ENCODE measurements around the gene CLN6. TPM values are rescaled to one million over a fixed set of nuclear protein-coding genes. Genes with fewer than 3 reads are reported as not detected.

CLN6 gene
- total and polyA plus RNA-seq, 9 of the 15 experiments (the other 6 are each of a cell fraction or from before 2014, with no cell fraction given): 0.71 to 53.3 (median 39.3) TPM

DNA sequence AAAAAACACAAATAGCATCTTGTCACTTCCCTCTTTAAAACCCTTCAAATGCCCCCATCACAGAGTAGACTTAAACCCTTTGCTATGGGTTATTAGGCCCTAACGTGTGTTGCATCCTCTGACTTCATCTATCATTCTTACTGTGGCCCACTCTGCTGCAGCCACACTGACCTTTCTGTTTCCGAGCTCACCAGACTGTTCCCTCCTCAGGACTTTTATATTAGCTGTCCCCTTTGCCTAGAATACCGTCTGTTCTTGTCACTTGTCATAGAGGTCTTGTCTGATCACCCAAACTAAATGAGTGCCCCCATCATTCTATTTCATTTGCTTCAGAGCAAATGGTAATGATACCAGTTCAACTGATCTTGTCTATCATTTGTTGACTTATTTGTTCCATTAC lies 47.1 kb upstream of the CLN6 start:
- in situ Hi-C loops (cut with MboI): no loop called here
- FAIRE-seq (no peak), DNase-seq (ENCODE audit: extremely low read depth in 1 of 4, low spot score in 3 of 4) (no peak), ATAC-seq (no peak)
- intact Hi-C loops (cut with micrococcal nuclease): no loop called here
- H3K9me3 ChIP-seq (replicated peaks; ENCODE audit: control insufficient read depth, insufficient read depth, low read depth, low read length): no peaks in the 10 kb centered on the region
- peaks cover 0 to 12% of the 10 kb centered on the region in 2 experiments; a peak in 2 of 5 replicates for H3K27me3 ChIP-seq (ENCODE audit: control insufficient read depth in 2 of 2, insufficient read depth in 2 of 2, low read length in 2 of 2)
- H3K9ac ChIP-seq (ENCODE audit: insufficient read depth in 1 of 2, low read depth in 2 of 2, low read length in 2 of 2): no peak overlapping the region
- ChIA-PET CTCF (ENCODE audit: low intra/inter-chr PET ratio) (no interaction called here), POLR2A (interaction anchor here (0.8 to 2.5 kb wide), 3 partner anchors 13 to 49 kb away, joined by 3 to 10 read pairs (median 3); no protein-coding TSS in a partner anchor)
- H4K20me1 ChIP-seq (replicated peaks; ENCODE audit: control insufficient read depth, insufficient read depth, low read length): peaks cover 11% of the 10 kb centered on the region; the same call in 1 of the 2 replicates
- H3K4me1 ChIP-seq (replicated peaks in 1 of 2; ENCODE audit: control insufficient read depth in 2 of 2, insufficient read depth in 2 of 2, low read length in 2 of 2): peaks cover 9 to 13% of the 10 kb centered on the region in 2 experiments; a peak in 4 of 5 replicates
- H3K9me1 ChIP-seq (ENCODE audit: control insufficient read depth, insufficient read depth, low read length): no peaks in the 10 kb centered on the region
- no peak overlapping the region for H3K27ac ChIP-seq (ENCODE audit: extremely low read depth, low read depth, low read length)
- peaks cover 40% of the 10 kb centered on the region for H3K79me2 ChIP-seq (ENCODE audit: control insufficient read depth, insufficient read depth, low read length)
- H3K4me2 ChIP-seq (ENCODE audit: insufficient read depth, low read length): peak overlapping the region; percentile 95
- peak overlapping the region; percentile 100 for H2AFZ ChIP-seq (ENCODE audit: low read depth, low read length)
- WGBS (ENCODE audit: insufficient coverage, low coverage, missing lambda C conversion rate): 55% methylated on average over 3 of the region's 3 CpGs
- H3K36me3 ChIP-seq (ENCODE audit: control insufficient read depth, insufficient read depth, low read length): peaks cover 12% of the 10 kb centered on the region; the same call in 2 of the 3 replicates
- TF ChIP-seq, protein P1, sequence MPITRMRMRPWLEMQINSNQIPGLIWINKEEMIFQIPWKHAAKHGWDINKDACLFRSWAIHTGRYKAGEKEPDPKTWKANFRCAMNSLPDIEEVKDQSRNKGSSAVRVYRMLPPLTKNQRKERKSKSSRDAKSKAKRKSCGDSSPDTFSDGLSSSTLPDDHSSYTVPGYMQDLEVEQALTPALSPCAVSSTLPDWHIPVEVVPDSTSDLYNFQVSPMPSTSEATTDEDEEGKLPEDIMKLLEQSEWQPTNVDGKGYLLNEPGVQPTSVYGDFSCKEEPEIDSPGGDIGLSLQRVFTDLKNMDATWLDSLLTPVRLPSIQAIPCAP (CRISPR knock-in tag; IDR thresholded peaks at IDR 0.05; ENCODE audit: borderline replicate concordance): no peak
- H3K4me3 ChIP-seq: no peak overlapping the region
- no TSS peak for BruUV-seq (replicated peaks)

GRCh38 chr15:68275165-68275746 lies 45.7 kb upstream of the CLN6 start:
- Histone ChIP-seq H3K9me1 (ENCODE audit: control insufficient read depth, insufficient read depth, low read length) (no peaks in the 10 kb centered on the region), H4K20me1 (replicated peaks; ENCODE audit: control insufficient read depth, insufficient read depth, low read length) (peaks cover 7% of the 10 kb centered on the region; the same call in 1 of the 2 replicates), H3K9ac (ENCODE audit: insufficient read depth in 1 of 2, low read depth in 2 of 2, low read length in 2 of 2) (no peak overlapping the region), H3K9me3 (replicated peaks; ENCODE audit: control insufficient read depth, insufficient read depth, low read depth, low read length) (no peaks in the 10 kb centered on the region), H3K27me3 (ENCODE audit: control insufficient read depth in 2 of 2, insufficient read depth in 2 of 2, low read length in 2 of 2) (peaks cover 0 to 12% of the 10 kb centered on the region in 2 experiments; a peak in 2 of 5 replicates), H3K4me3 (no peak overlapping the region), H3K4me1 (replicated peaks in 1 of 2; ENCODE audit: control insufficient read depth in 2 of 2, insufficient read depth in 2 of 2, low read length in 2 of 2) (peaks cover 6 to 13% of the 10 kb centered on the region in 2 experiments; a peak in 4 of 5 replicates), H3K27ac (ENCODE audit: extremely low read depth, low read depth, low read length) (no peak overlapping the region), H3K79me2 (ENCODE audit: control insufficient read depth, insufficient read depth, low read length) (peaks cover 26% of the 10 kb centered on the region), H3K4me2 (ENCODE audit: insufficient read depth, low read length) (no peak overlapping the region), H3K36me3 (ENCODE audit: control insufficient read depth, insufficient read depth, low read length) (peaks cover 10% of the 10 kb centered on the region; the same call in 2 of the 3 replicates), H2AFZ (ENCODE audit: low read depth, low read length) (no peak overlapping the region)
- intact Hi-C loops (cut with micrococcal nuclease) (no loop called here), in situ Hi-C loops (cut with MboI) (no loop called here)
- no peak for DNase-seq (ENCODE audit: extremely low read depth in 1 of 4, low spot score in 3 of 4)
- 9% methylated on average over 3 of the region's 3 CpGs for WGBS (ENCODE audit: insufficient coverage, low coverage, missing lambda C conversion rate)
- BruUV-seq (replicated peaks): no TSS peak
- ChIA-PET CTCF (ENCODE audit: low intra/inter-chr PET ratio) (no interaction called here), POLR2A (interaction anchor here (1.0 kb wide), 1 partner anchor 19 kb away, joined by 3 read pairs; no protein-coding TSS in a partner anchor)
- FAIRE-seq: no peak
- no peak for ATAC-seq
- TF ChIP-seq MTA2 (IDR thresholded peaks at IDR 0.05; ENCODE audit: low read depth) (no peak), RBM17 (IDR thresholded peaks at IDR 0.05; ENCODE audit: borderline replicate concordance, low read depth, low read length) (no peak), ZNF431 (CRISPR knock-in tag; IDR thresholded peaks at IDR 0.05) (no peak), FOXK2 (conservative IDR thresholded peaks at IDR 0.05 in 1 of 2, IDR thresholded peaks at IDR 0.05 in 1 of 2; ENCODE audit: low read depth in 2 of 2) (no peak), ZBTB8A (IDR thresholded peaks at IDR 0.05; ENCODE audit: partially characterized antibody) (no peak), PPARD (CRISPR knock-in tag; IDR thresholded peaks at IDR 0.05) (no peak), POLR3A (IDR thresholded peaks at IDR 0.05; ENCODE audit: borderline replicate concordance, extremely low read depth, insufficient read depth, insufficient read length) (no peak), SAP30 (IDR thresholded peaks at IDR 0.05; ENCODE audit: borderline replicate concordance, insufficient read depth, low read depth, low read length, poor library complexity, severe bottlenecking) (no peak), YY1 (IDR thresholded peaks at IDR 0.05; ENCODE audit: borderline replicate concordance in 1 of 3, control insufficient read depth in 1 of 3, extremely low read depth in 1 of 3, insufficient read depth in 3 of 3, insufficient read length in 1 of 3, insufficient replicate concordance in 2 of 3, low read depth in 1 of 3, low read length in 2 of 3) (no peak), KDM5B (IDR thresholded peaks at IDR 0.05; ENCODE audit: insufficient replicate concordance, low read depth, low read length) (no peak), CHD1 (IDR thresholded peaks at IDR 0.05; ENCODE audit: low read length) (no peak), ARID1B (IDR thresholded peaks at IDR 0.05) (no peak)
